ENCODE results near the gene WNT5A. TPM values are rescaled to one million over a fixed set of nuclear protein-coding genes. Genes with fewer than 3 reads are reported as not detected.

Gene WNT5A
- total and polyA plus RNA-seq, 9 donors, result 10.0 to 22.7 (median 14.0) TPM

DNA sequence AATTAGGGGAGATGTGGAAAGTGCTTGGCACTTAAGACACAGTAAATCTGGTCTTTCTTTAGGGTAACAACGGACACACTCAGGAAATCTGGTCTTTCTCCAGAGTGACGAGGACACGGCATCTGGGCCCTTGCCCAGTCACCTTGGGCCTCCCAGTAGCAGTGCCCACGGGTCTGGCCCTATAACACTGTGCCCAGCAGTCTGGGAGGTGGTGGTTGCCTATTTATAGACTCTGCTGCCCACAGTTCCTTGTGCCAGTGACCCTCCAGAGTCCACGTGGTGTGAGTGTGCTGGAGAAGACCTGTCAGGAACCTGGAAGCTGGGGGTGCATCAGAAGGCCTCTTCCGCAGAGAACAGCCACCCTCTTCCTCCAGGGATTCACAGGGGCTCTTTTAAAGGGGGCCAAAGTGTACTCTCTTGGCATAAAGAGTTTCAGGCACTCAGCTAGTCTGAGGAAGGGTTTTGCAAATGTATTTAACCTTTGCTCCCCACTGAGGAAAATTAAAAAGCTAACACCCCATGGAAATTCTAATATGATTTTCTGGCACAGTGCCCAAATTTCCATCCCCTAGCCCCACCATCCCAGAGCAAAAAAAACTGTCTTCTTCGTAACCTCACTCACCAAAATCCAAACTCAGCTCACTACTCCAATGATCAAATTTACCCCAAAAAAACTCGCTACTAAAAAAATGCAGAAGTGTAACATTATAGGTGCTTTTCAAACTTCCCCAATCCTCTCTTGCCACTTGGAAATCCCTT is 15.4 kb downstream of the WNT5A start:
- WGBS (ENCODE audit: insufficient coverage), result 73% methylated on average over 2 of the region's 8 CpGs
- no peak overlapping the region for H3K4me3 ChIP-seq (ENCODE audit: low read length)

DNA sequence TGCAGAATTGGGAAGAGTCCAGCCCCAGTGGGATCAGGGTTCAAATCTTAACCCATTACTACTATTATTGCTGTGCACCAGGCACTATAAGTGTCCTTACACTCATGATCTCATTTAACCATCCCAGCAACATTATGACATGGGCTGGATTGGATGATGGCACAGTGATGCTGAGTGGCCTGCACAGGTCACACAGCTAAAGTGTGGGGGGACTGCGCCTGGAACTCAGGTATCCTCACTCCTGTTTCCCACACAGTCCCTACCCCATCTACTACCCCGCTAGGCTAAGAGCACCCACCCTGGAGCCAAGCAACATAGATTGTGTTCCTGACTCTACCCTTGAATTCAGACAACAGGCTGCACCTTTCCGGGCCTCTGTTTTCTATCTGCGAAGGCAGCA is 16.0 kb downstream of the WNT5A start:
- Histone ChIP-seq H3K4me1 (ENCODE audit: control insufficient read depth, insufficient read depth, low read length) (no peaks in the 10 kb centered on the region), H3K27ac (ENCODE audit: low read length) (no peak overlapping the region), H3K27me3 (ENCODE audit: control insufficient read depth, insufficient read depth, low read length) (no peaks in the 10 kb centered on the region), H3K4me3 (ENCODE audit: low read length) (no peak overlapping the region), H3K9me3 (replicated peaks; ENCODE audit: control insufficient read depth, low read depth, low read length) (no peaks in the 10 kb centered on the region), H3K36me3 (ENCODE audit: control insufficient read depth, insufficient read depth, low read length) (peaks cover 15% of the 10 kb centered on the region)
- 90% methylated on average over 2 of the region's 4 CpGs for WGBS (ENCODE audit: insufficient coverage)
- DNase-seq, result no peak

More for the DNA sequence above, 15.4 kb downstream of the WNT5A start:
- Histone ChIP-seq H3K27ac (ENCODE audit: low read length) (no peak overlapping the region), H3K36me3 (ENCODE audit: control insufficient read depth, insufficient read depth, low read length) (peaks cover 18% of the 10 kb centered on the region), H3K4me1 (ENCODE audit: control insufficient read depth, insufficient read depth, low read length) (no peaks in the 10 kb centered on the region), H3K27me3 (ENCODE audit: control insufficient read depth, insufficient read depth, low read length) (no peaks in the 10 kb centered on the region), H3K9me3 (replicated peaks; ENCODE audit: control insufficient read depth, low read depth, low read length) (no peaks in the 10 kb centered on the region)
- no peak for DNase-seq

DNA sequence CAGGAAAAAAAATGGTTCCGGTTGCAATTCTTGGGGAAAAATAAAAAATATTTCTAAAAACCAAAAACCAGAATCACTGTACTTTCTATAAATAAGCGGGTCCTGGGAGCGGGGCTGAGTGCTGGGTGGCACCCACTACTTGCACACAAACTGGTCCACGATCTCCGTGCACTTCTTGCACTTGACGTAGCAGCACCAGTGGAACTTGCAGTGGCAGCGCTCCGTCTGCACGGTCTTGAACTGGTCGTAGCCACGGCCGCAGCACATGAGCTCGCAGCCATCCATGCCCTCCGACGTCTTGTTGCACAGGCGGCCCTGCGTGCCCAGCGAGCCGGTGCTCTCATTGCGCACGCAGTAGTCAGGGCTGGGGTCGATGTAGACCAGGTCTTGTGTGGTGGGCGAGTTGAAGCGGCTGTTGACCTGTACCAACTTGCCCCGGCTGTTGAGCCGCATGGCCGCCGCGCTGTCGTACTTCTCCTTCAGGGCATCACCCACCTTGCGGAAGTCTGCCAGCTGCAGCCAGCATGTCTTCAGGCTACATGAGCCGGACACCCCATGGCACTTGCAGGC is 17.1 kb downstream of the WNT5A start:
- WGBS (ENCODE audit: insufficient coverage), result 97% methylated on average over 31 of the region's 32 CpGs
- H3K27ac ChIP-seq (ENCODE audit: low read length), result no peak overlapping the region

DNA sequence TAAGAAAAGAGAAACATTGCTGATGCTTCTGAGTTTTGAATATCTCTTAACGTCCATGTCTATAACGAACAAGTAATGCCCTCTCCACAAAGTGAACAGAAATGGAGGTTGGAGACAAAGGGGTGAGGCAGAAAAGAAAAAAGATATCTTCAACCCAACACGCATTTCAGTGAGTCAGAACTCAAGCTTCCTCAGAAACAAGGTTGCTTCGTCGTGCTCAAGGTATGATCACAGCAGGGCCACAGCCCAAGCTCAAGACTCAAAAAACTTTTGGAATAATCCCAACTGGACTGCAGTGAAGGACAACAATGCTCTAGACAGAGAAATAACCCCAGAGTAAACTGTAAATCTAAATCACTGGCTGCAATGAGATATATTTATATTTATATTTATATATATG is 18.9 kb downstream of the WNT5A start:
- Histone ChIP-seq H3K9me3 (replicated peaks; ENCODE audit: control insufficient read depth, low read depth, low read length) (no peaks in the 10 kb centered on the region), H3K4me1 (ENCODE audit: control insufficient read depth, insufficient read depth, low read length) (no peaks in the 10 kb centered on the region), H3K4me3 (ENCODE audit: low read length) (no peak overlapping the region), H3K27ac (ENCODE audit: low read length) (no peak overlapping the region), H3K36me3 (ENCODE audit: control insufficient read depth, insufficient read depth, low read length) (peaks cover 12% of the 10 kb centered on the region), H3K27me3 (ENCODE audit: control insufficient read depth, insufficient read depth, low read length) (no peaks in the 10 kb centered on the region)
- no CpG with 5 or more reads among the region's 5 CpGs for WGBS (ENCODE audit: insufficient coverage)
- no peak for DNase-seq

More for the DNA sequence above, 17.1 kb downstream of the WNT5A start:
- H3K36me3 ChIP-seq (ENCODE audit: control insufficient read depth, insufficient read depth, low read length), result peaks cover 15% of the 10 kb centered on the region
- H3K27me3 ChIP-seq (ENCODE audit: control insufficient read depth, insufficient read depth, low read length), result no peaks in the 10 kb centered on the region
- H3K4me1 ChIP-seq (ENCODE audit: control insufficient read depth, insufficient read depth, low read length), result no peaks in the 10 kb centered on the region
- no peak overlapping the region for H3K4me3 ChIP-seq (ENCODE audit: low read length)
- DNase-seq, result no peak
- no peaks in the 10 kb centered on the region for H3K9me3 ChIP-seq (replicated peaks; ENCODE audit: control insufficient read depth, low read depth, low read length)

DNA sequence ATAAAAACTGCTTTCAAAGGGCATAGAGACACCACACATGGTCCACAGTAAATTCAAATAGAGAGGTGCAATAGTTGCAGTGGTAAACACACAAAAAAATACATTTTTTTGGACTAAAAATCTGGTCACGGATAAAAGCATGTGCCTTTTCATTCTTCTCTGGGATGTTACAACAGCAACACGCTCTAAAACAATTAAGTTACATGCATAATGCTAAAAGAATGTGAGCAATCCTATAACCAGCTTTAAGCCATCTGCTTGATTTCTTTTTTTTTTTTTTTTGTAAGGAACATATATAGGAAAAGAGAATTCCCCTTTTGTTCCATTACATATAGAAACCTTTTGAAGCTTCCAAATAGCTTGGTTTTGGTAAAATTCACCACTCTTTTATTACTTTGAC is 20.0 kb downstream of the WNT5A start:
- no peaks in the 10 kb centered on the region for H3K4me1 ChIP-seq (ENCODE audit: control insufficient read depth, insufficient read depth, low read length)
- H3K4me3 ChIP-seq (ENCODE audit: low read length), result no peak overlapping the region
- H3K27ac ChIP-seq (ENCODE audit: low read length), result no peak overlapping the region
- no peaks in the 10 kb centered on the region for H3K27me3 ChIP-seq (ENCODE audit: control insufficient read depth, insufficient read depth, low read length)
- peaks cover 12% of the 10 kb centered on the region for H3K36me3 ChIP-seq (ENCODE audit: control insufficient read depth, insufficient read depth, low read length)
- DNase-seq, result peak; percentile 42
- no peaks in the 10 kb centered on the region for H3K9me3 ChIP-seq (replicated peaks; ENCODE audit: control insufficient read depth, low read depth, low read length)
- no CpG with 5 or more reads among the region's 2 CpGs for WGBS (ENCODE audit: insufficient coverage)

DNA sequence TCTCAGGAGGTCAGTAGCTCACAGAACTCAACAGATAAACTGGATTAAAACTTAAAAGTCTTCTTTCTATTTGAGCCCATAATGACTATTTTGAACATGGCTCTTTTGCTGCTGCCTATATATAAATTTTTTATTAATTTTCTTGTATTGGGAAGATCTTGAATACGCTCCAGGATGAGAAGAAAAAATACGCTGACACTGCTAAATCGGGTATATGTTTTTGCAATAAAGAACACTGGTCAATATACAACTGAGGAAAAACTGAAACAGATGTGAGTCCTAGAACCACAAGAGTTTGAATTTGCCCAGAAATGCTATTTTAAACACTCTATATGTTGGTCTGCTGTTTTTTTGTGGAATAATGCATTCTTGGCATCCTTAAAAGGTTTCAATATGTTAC is 20.6 kb downstream of the WNT5A start:
- H3K4me3 ChIP-seq (ENCODE audit: low read length), result no peak overlapping the region
- no peaks in the 10 kb centered on the region for H3K9me3 ChIP-seq (replicated peaks; ENCODE audit: control insufficient read depth, low read depth, low read length)
- peaks cover 8% of the 10 kb centered on the region for H3K36me3 ChIP-seq (ENCODE audit: control insufficient read depth, insufficient read depth, low read length)
- no peaks in the 10 kb centered on the region for H3K4me1 ChIP-seq (ENCODE audit: control insufficient read depth, insufficient read depth, low read length)
- no peak for DNase-seq
- no peaks in the 10 kb centered on the region for H3K27me3 ChIP-seq (ENCODE audit: control insufficient read depth, insufficient read depth, low read length)
- H3K27ac ChIP-seq (ENCODE audit: low read length), result no peak overlapping the region
- no CpG with 5 or more reads among the region's 3 CpGs for WGBS (ENCODE audit: insufficient coverage)

DNA sequence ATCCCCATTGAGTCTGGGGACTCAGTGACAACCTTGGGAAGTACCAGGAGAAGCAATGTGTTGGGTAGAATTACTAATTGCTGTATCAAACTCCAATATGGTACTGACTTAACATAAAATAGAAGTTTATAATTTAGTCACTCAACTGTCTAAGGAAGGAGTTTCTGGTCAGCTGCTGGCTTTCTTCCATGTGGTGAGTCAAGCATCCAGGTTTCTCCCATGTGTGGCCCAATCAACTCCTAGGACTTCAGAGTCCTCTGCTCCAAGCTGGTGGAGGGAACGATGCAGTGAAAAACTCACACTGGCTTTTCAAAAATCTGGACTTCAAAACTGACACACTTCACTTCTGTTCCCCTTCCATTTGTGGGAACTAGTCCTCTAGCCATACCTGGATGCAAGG is 25.2 kb downstream of the WNT5A start:
- Histone ChIP-seq H3K9me3 (replicated peaks; ENCODE audit: control insufficient read depth, low read depth, low read length) (no peaks in the 10 kb centered on the region), H3K4me1 (ENCODE audit: control insufficient read depth, insufficient read depth, low read length) (no peaks in the 10 kb centered on the region)
- no CpG with 5 or more reads among the region's 1 CpG for WGBS (ENCODE audit: insufficient coverage)

DNA sequence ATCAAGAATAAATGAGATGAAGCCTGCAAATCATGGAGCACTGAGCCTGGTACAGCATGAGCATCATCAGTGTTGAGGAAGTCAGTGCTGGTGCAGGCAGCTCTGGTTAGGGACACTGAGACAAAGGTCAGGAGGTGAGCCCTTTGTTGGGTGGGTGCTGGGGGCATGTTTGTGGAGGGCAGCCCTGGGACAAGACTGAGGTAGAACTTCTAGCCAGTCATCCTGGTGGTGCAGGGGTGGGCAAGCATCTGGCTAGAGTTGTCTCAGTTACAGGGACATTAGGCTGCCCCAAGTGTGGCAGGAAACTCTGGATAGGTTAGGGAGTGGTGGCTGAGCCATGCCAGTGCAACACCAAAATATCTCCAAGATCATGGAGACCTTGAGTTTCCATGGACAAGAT is 27.3 kb downstream of the WNT5A start:
- no peak overlapping the region for H3K27ac ChIP-seq (ENCODE audit: low read length)
- no peak overlapping the region for H3K4me3 ChIP-seq (ENCODE audit: low read length)
- H3K27me3 ChIP-seq (ENCODE audit: control insufficient read depth, insufficient read depth, low read length), result no peaks in the 10 kb centered on the region
- H3K9me3 ChIP-seq (replicated peaks; ENCODE audit: control insufficient read depth, low read depth, low read length), result no peaks in the 10 kb centered on the region
- peaks cover 4% of the 10 kb centered on the region for H3K4me1 ChIP-seq (ENCODE audit: control insufficient read depth, insufficient read depth, low read length)
- no peak for DNase-seq
- H3K36me3 ChIP-seq (ENCODE audit: control insufficient read depth, insufficient read depth, low read length), result no peaks in the 10 kb centered on the region

More for the DNA sequence above, 25.2 kb downstream of the WNT5A start:
- Histone ChIP-seq H3K27me3 (ENCODE audit: control insufficient read depth, insufficient read depth, low read length) (no peaks in the 10 kb centered on the region), H3K36me3 (ENCODE audit: control insufficient read depth, insufficient read depth, low read length) (no peaks in the 10 kb centered on the region), H3K4me3 (ENCODE audit: low read length) (no peak overlapping the region), H3K27ac (ENCODE audit: low read length) (no peak overlapping the region)
- DNase-seq, result no peak

DNA sequence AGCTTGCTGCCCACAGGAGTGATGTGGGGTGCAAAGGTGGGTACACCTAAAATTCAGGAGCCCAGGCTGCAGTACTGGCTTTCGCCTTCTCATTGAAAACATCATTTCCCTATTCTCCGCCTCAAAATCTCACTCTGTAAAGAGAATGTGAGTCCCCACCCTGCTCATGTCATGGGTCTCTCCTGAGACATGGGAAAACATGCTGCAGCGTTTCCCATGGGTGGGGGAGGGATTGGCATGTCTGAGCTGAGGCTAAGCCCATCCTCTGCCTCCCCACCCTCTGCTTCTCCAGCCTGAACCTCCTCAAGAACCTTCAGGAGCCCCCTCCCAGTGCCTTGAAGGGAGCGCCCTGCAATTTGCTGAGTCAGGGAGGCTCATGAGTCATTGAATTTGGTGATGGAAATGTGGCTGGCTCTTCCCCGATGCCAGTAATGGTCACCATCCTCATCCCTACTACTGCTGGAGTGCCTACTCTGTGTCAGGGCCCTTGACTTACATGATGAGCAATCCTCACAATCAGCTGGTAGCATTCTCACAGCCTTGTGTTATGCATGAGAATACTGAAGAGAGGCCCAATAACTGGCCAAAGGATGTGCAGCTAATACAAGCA is 28.8 kb downstream of the WNT5A start:
- Histone ChIP-seq H3K9me3 (replicated peaks; ENCODE audit: control insufficient read depth, low read depth, low read length) (no peaks in the 10 kb centered on the region), H3K4me3 (ENCODE audit: low read length) (no peak overlapping the region), H3K27ac (ENCODE audit: low read length) (no peak overlapping the region), H3K4me1 (ENCODE audit: control insufficient read depth, insufficient read depth, low read length) (peaks cover 4% of the 10 kb centered on the region), H3K27me3 (ENCODE audit: control insufficient read depth, insufficient read depth, low read length) (no peaks in the 10 kb centered on the region), H3K36me3 (ENCODE audit: control insufficient read depth, insufficient read depth, low read length) (no peaks in the 10 kb centered on the region)
- no peak for DNase-seq
- WGBS (ENCODE audit: insufficient coverage), result no CpG with 5 or more reads among the region's 5 CpGs

DNA sequence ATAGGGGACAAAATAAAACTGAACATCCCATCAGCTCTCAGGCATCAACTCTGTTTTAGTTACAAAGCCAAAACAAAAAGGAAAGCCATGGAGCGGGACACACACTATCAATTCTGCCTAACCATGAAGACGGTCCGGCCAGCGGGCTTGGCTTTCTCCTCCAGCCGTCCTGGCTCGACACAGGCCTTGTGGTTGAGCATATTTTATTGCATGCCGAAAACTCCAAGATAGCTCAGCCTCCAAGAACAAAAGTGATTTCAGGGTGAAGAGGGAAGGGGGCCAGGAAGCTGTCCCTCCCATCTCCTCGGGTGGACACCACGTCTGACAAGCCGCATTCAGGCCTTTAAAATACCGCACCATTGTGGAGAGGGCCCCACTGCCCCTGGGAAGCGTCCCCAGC is 31.2 kb downstream of the WNT5A start:
- no peak for DNase-seq
- no peaks in the 10 kb centered on the region for H3K9me3 ChIP-seq (replicated peaks; ENCODE audit: control insufficient read depth, low read depth, low read length)
- H3K4me1 ChIP-seq (ENCODE audit: control insufficient read depth, insufficient read depth, low read length), result peaks cover 4% of the 10 kb centered on the region
- H3K27me3 ChIP-seq (ENCODE audit: control insufficient read depth, insufficient read depth, low read length), result no peaks in the 10 kb centered on the region
- WGBS (ENCODE audit: insufficient coverage), result 45% methylated on average over 2 of the region's 12 CpGs
- no peaks in the 10 kb centered on the region for H3K36me3 ChIP-seq (ENCODE audit: control insufficient read depth, insufficient read depth, low read length)
- no peak overlapping the region for H3K27ac ChIP-seq (ENCODE audit: low read length)
- no peak overlapping the region for H3K4me3 ChIP-seq (ENCODE audit: low read length)
